Gastroesophageal sphincter (tissue), 3 donors: Measurements from ENCODE around the gene RFX8.

Experiments
- CTCF ChIP-seq, 4 experiments: fragments of 200-600 bp in 2 of 4; fragments of 450-650 bp in 2 of 4; sonication (generic) in 1 of 4; IDR thresholded peaks; one replicate each; pipeline ENCODE4 v1.5.1; 2017 to 2019; ENCODE audit warnings: antibody characterized with exemption in 4 of 4, mild to moderate bottlenecking in 2 of 4, moderate library complexity in 2 of 4
- EP300 ChIP-seq: sonication (generic); formaldehyde crosslinking; IDR thresholded peaks from one replicate; pipeline ENCODE4 v1.6.1; 2017; ENCODE audit warnings: antibody characterized with exemption, mild to moderate bottlenecking
- POLR2A ChIP-seq, 2 donors: fragments of 450-650 bp; IDR thresholded peaks; one replicate each; pipeline ENCODE4 v1.6.1; 2017; ENCODE audit warnings: antibody characterized with exemption in 2 of 2, mild to moderate bottlenecking in 2 of 2, moderate library complexity in 1 of 2

- TF ChIP-seq CTCF (IDR thresholded peaks at IDR 0.05) = no peak
- no peak for TF ChIP-seq EP300
- no peak for TF ChIP-seq POLR2A (IDR thresholded peaks at IDR 0.05)
Measured at GRCh38 chr2:101428422-101429176, 46.3 kb downstream of the RFX8 start.
